ENCODE measurements around the gene TFF2. TPM values are rescaled to one million over a fixed set of nuclear protein-coding genes. Genes with fewer than 3 reads are reported as not detected.

TFF2 gene
- total RNA-seq, 1 experiment from 2014 or later: 1.1 TPM

GRCh38 chr21:42352441-42353095 lies 1.8 kb upstream of the TFF2 start:
- DNase-seq (ENCODE audit: low read depth, low spot score) (no peak), ATAC-seq (no peak)
- Histone ChIP-seq H3K4me1 (ENCODE audit: control insufficient read depth, insufficient read depth, low read length) (no peaks in the 10 kb centered on the region; the same call in 1 of the 2 replicates), H3K4me3 (ENCODE audit: low read depth in 2 of 2, low read length in 2 of 2) (no peak overlapping the region), H3K27ac (ENCODE audit: low read length) (no peak overlapping the region), H3K9me3 (ENCODE audit: control insufficient read depth, insufficient read depth, low read depth, low read length) (no peaks in the 10 kb centered on the region), H3K27me3 (ENCODE audit: control insufficient read depth, insufficient read depth, low read length) (no peaks in the 10 kb centered on the region), H3K36me3 (ENCODE audit: control insufficient read depth, insufficient read depth, low read length) (no peaks in the 10 kb centered on the region)
- no peak for TF ChIP-seq CTCF (IDR thresholded peaks at IDR 0.05)
- no TSS peak for BruUV-seq (replicated peaks)
- intact Hi-C loops (cut with micrococcal nuclease; ENCODE audit: unreplicated experiment): no loop called here
- in situ Hi-C loops (cut with HindIII; ENCODE audit: low pct_unique_long_range_greater_than_20kb, low sequenced_read_pairs): no loop called here
- ChIA-PET CTCF (no interaction called here), POLR2A (no interaction called here)

- no peak for DNase-seq (ENCODE audit: low read depth, low spot score)
- intact Hi-C loops (cut with micrococcal nuclease; ENCODE audit: unreplicated experiment) (no loop called here), in situ Hi-C loops (cut with HindIII; ENCODE audit: low pct_unique_long_range_greater_than_20kb, low sequenced_read_pairs) (no loop called here)
- Histone ChIP-seq H3K9me3 (ENCODE audit: control insufficient read depth, insufficient read depth, low read depth, low read length) (no peaks in the 10 kb centered on the region), H3K27me3 (ENCODE audit: control insufficient read depth, insufficient read depth, low read length) (no peaks in the 10 kb centered on the region), H3K36me3 (ENCODE audit: control insufficient read depth, insufficient read depth, low read length) (no peaks in the 10 kb centered on the region), H3K27ac (ENCODE audit: low read length) (no peak overlapping the region), H3K4me3 (ENCODE audit: low read depth in 2 of 2, low read length in 2 of 2) (no peak overlapping the region), H3K4me1 (ENCODE audit: control insufficient read depth, insufficient read depth, low read length) (no peaks in the 10 kb centered on the region; the same call in 1 of the 2 replicates)
- no peak for ATAC-seq
- no TSS peak for BruUV-seq (replicated peaks)
- CTCF ChIA-PET: no interaction called here
- POLR2A ChIA-PET: no interaction called here
- no peak for TF ChIP-seq TCF7L2 (IDR thresholded peaks at IDR 0.05; ENCODE audit: low read depth, low read length)
- no peak for TF ChIP-seq REST (IDR thresholded peaks at IDR 0.05; ENCODE audit: insufficient read depth in 1 of 2, low read depth in 2 of 2, low read length in 1 of 2)
- TF ChIP-seq SIN3A (IDR thresholded peaks at IDR 0.05; ENCODE audit: borderline replicate concordance, insufficient read depth, low read depth, low read length): no peak
- no peak for TF ChIP-seq CTCF (IDR thresholded peaks at IDR 0.05)
- no peak for TF ChIP-seq POLR2AphosphoS5 (IDR thresholded peaks at IDR 0.05; ENCODE audit: low read depth, low read length)
Measured at GRCh38 chr21:42351626-42352440, 1.0 kb upstream of the TFF2 start.

All from Panc1 (cell line).